Adrenal gland (tissue), 5 donors: Measurements from ENCODE around the gene BCKDHA.

ENCODE experiments used
- CTCF ChIP-seq, 6 experiments: fragments of 450-650 bp in 4 of 6; fragments of 200-600 bp in 2 of 6; sonication (generic) in 1 of 6; IDR thresholded peaks; 1 replicate in 5 of 6; 2 replicates in 1 of 6; pipeline versions ENCODE4 v1.5.1 to v1.8.0; 2016 to 2021; ENCODE audit warnings: antibody characterized with exemption in 6 of 6, mild to moderate bottlenecking in 2 of 6, moderate library complexity in 1 of 6
- POLR2A ChIP-seq, 2 donors: fragments of 450-650 bp; IDR thresholded peaks; one replicate each; pipeline ENCODE4 v1.6.1; 2017; ENCODE audit warnings: antibody characterized with exemption in 2 of 2, mild to moderate bottlenecking in 2 of 2, moderate library complexity in 1 of 2
- donor health status: DM: no; HTN: no; CAD: no.

GRCh38 chr19:41426116-41426841, 28.7 kb downstream of the BCKDHA start:
- TF ChIP-seq CTCF (IDR thresholded peaks at IDR 0.05) (no peak), POLR2A (IDR thresholded peaks at IDR 0.05) (no peak)
